Stimulated activated naive CD4-positive, alpha-beta T cell (primary cell): ENCODE results near the gene KRT1.
"Not testable (repeated sequence)": the region's sequence is repeated elsewhere in the genome, so short reads cannot be mapped to it uniquely, and the experiment has no call there.

ENCODE experiments used
- DNase-seq, 6 experiments: peaks; one replicate each; lab custom pipeline; 2025; lab: John Stamatoyannopoulos, UW

Gene KRT1

GRCh38 chr12:52682381-52682660 is 2.1 kb upstream of the KRT1 start:
- DNase-seq, result no peak

GRCh38 chr12:52681526-52682380 is 1.5 kb upstream of the KRT1 start:
- peak; percentile 16 to 72 (median 45) for DNase-seq

GRCh38 chr12:52679875-52680274 is 332 bp downstream of the KRT1 start:
- DNase-seq, result no peak

GRCh38 chr12:52677671-52678070 is 2.5 kb downstream of the KRT1 start:
- DNase-seq, result no peak

- no peak for DNase-seq
Observed at GRCh38 chr12:52677126-52677525, 3.1 kb downstream of the KRT1 start.

- DNase-seq, result no peak
Observed at GRCh38 chr12:52676163-52676562, 4.0 kb downstream of the KRT1 start.

- DNase-seq, result no peak
Observed at GRCh38 chr12:52675301-52675701, 4.9 kb downstream of the KRT1 start.

- DNase-seq, result no peak
Observed at GRCh38 chr12:52674433-52674775, 5.8 kb downstream of the KRT1 start.

- no peak for DNase-seq
Observed at GRCh38 chr12:52673713-52674432, 6.3 kb downstream of the KRT1 start.

GRCh38 chr12:52673217-52673616 is 7.0 kb downstream of the KRT1 start:
- DNase-seq, result no peak

GRCh38 chr12:52672321-52672933 is 7.8 kb downstream of the KRT1 start:
- DNase-seq, result no peak

- no peak for DNase-seq
Observed at GRCh38 chr12:52670961-52671360, 9.2 kb downstream of the KRT1 start.

GRCh38 chr12:52670506-52670905 is 9.7 kb downstream of the KRT1 start:
- no peak for DNase-seq

- DNase-seq, result not testable (repeated sequence)
Observed at GRCh38 chr12:52669941-52670340, 10.3 kb downstream of the KRT1 start.

- no peak for DNase-seq
Observed at GRCh38 chr12:52669426-52669825, 10.8 kb downstream of the KRT1 start.

GRCh38 chr12:52667931-52668330 is 12.3 kb downstream of the KRT1 start:
- no peak for DNase-seq

GRCh38 chr12:52667509-52667908 is 12.7 kb downstream of the KRT1 start:
- no peak for DNase-seq

- no peak for DNase-seq
Observed at GRCh38 chr12:52666471-52666870, 13.7 kb downstream of the KRT1 start.

- DNase-seq, result no peak
Observed at GRCh38 chr12:52663420-52663819, 16.8 kb downstream of the KRT1 start.

GRCh38 chr12:52662918-52663229 is 17.3 kb downstream of the KRT1 start:
- no peak for DNase-seq

- DNase-seq, result no peak
Observed at GRCh38 chr12:52662093-52662917, 17.9 kb downstream of the KRT1 start.

GRCh38 chr12:52661668-52662067 is 18.5 kb downstream of the KRT1 start:
- no peak for DNase-seq
